ENCODE results near the gene EWSR1. TPM values are rescaled to one million over a fixed set of nuclear protein-coding genes. Genes with fewer than 3 reads are reported as not detected.

EWSR1 gene
- total and polyA plus RNA-seq, 2 of the 4 experiments (the other 2 are of a cell fraction), result 243 to 518 TPM

DNA sequence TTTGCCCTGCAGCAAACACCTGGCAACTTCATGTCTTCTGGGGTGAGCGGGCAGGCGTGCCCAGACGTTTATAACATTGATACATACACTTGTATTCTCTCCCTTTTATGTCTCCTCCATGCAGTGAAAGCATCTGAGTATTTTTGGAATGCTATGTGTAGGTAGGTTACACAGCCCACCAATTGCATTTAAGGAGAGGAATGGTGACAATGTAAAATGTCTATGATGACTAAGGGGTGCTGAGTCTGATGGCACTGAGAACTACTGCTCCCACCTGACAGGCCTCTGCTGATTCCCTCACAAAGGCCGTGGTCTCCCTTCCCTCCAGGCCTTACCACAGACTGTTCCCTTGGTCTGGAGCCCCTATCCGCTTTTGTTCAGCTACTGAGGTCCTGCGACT, 70.3 kb downstream of the EWSR1 start:
- in situ Hi-C loops (cut with MboI; ENCODE audit: low sequenced_read_pairs), result no loop called here
- H3K79me1 ChIP-seq (ENCODE audit: low read depth in 1 of 2, low read length in 2 of 2), result peaks cover 0 to 3% of the 10 kb centered on the region in 2 experiments; a peak in 1 of 4 replicates
- no peak overlapping the region for H3K56ac ChIP-seq (ENCODE audit: extremely low read depth, insufficient read depth, low read length)
- no peak overlapping the region for H2BK15ac ChIP-seq (ENCODE audit: low read depth, low read length)
- no peak for ATAC-seq (ENCODE audit: low read depth)
- no peaks in the 10 kb centered on the region for H3K9me3 ChIP-seq (ENCODE audit: control insufficient read depth, insufficient read depth, low read length)
- H3K27me3 ChIP-seq (ENCODE audit: control insufficient read depth, insufficient read depth, low read length), result no peaks in the 10 kb centered on the region
- no peak overlapping the region for H3K14ac ChIP-seq (replicated peaks; ENCODE audit: low read depth, low read length)
- no peak overlapping the region for H4K8ac ChIP-seq (ENCODE audit: low read depth in 2 of 2, low read length in 2 of 2)
- H3K4me1 ChIP-seq (ENCODE audit: control insufficient read depth, insufficient read depth, low read length), result no peaks in the 10 kb centered on the region
- H3K9ac ChIP-seq (ENCODE audit: low read depth, low read length), result no peak overlapping the region
- H4K5ac ChIP-seq (ENCODE audit: low read depth, low read length), result no peak overlapping the region
- H3K23ac ChIP-seq (ENCODE audit: low read depth, low read length), result no peak overlapping the region
- dilution Hi-C loops (cut with HindIII; ENCODE audit: low sequenced_read_pairs, unreplicated experiment), result no loop called here
- H3K4me3 ChIP-seq (ENCODE audit: insufficient read depth, low read depth, low read length), result no peak overlapping the region
- H3K36me3 ChIP-seq (ENCODE audit: control insufficient read depth, insufficient read depth, low read length), result peaks cover 55% of the 10 kb centered on the region
- H2BK120ac ChIP-seq (ENCODE audit: low read depth, low read length), result no peak overlapping the region
- 100% methylated on average over 1 of the region's 6 CpGs; no CpG with 5 or more reads in 1 of the 2 experiments for WGBS, 2 experiments (ENCODE audit: extremely low coverage in 2 of 2, insufficient read length in 1 of 2)
- POLR2A ChIA-PET (ENCODE audit: unreplicated experiment), result no interaction called here
- no peak overlapping the region for H2AK9ac ChIP-seq (replicated peaks; ENCODE audit: low read depth, low read length, poor library complexity)
- intact Hi-C loops (cut with micrococcal nuclease), result no loop called here
- no peak overlapping the region for H3K4ac ChIP-seq (ENCODE audit: low read depth, low read length)
- no peak overlapping the region for H2BK5ac ChIP-seq (ENCODE audit: low read depth, low read length, poor library complexity, severe bottlenecking)
- H4K20me1 ChIP-seq (ENCODE audit: insufficient read depth, low read length), result peaks cover 3% of the 10 kb centered on the region
- TF ChIP-seq SMC3 (IDR thresholded peaks at IDR 0.05; ENCODE audit: low read depth, low read length) (no peak), BHLHE40 (IDR thresholded peaks at IDR 0.05; ENCODE audit: low read depth, low read length) (no peak), RFX5 (IDR thresholded peaks at IDR 0.05; ENCODE audit: low read depth, low read length) (no peak), MAZ (IDR thresholded peaks at IDR 0.05; ENCODE audit: borderline replicate concordance, low read depth, low read length) (no peak)
- TF ChIP-seq, protein P1, sequence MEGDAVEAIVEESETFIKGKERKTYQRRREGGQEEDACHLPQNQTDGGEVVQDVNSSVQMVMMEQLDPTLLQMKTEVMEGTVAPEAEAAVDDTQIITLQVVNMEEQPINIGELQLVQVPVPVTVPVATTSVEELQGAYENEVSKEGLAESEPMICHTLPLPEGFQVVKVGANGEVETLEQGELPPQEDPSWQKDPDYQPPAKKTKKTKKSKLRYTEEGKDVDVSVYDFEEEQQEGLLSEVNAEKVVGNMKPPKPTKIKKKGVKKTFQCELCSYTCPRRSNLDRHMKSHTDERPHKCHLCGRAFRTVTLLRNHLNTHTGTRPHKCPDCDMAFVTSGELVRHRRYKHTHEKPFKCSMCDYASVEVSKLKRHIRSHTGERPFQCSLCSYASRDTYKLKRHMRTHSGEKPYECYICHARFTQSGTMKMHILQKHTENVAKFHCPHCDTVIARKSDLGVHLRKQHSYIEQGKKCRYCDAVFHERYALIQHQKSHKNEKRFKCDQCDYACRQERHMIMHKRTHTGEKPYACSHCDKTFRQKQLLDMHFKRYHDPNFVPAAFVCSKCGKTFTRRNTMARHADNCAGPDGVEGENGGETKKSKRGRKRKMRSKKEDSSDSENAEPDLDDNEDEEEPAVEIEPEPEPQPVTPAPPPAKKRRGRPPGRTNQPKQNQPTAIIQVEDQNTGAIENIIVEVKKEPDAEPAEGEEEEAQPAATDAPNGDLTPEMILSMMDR (conservative IDR thresholded peaks at IDR 0.05; ENCODE audit: low read depth, low read length), result no peak
- TF ChIP-seq, protein P2, sequence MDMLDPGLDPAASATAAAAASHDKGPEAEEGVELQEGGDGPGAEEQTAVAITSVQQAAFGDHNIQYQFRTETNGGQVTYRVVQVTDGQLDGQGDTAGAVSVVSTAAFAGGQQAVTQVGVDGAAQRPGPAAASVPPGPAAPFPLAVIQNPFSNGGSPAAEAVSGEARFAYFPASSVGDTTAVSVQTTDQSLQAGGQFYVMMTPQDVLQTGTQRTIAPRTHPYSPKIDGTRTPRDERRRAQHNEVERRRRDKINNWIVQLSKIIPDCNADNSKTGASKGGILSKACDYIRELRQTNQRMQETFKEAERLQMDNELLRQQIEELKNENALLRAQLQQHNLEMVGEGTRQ (IDR thresholded peaks at IDR 0.05; ENCODE audit: low read depth, low read length), result no peak
- TF ChIP-seq, protein P3, sequence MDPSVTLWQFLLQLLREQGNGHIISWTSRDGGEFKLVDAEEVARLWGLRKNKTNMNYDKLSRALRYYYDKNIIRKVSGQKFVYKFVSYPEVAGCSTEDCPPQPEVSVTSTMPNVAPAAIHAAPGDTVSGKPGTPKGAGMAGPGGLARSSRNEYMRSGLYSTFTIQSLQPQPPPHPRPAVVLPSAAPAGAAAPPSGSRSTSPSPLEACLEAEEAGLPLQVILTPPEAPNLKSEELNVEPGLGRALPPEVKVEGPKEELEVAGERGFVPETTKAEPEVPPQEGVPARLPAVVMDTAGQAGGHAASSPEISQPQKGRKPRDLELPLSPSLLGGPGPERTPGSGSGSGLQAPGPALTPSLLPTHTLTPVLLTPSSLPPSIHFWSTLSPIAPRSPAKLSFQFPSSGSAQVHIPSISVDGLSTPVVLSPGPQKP (IDR thresholded peaks at IDR 0.05; ENCODE audit: borderline replicate concordance, low read depth, low read length), result no peak
- no peak overlapping the region for H3K27ac ChIP-seq (ENCODE audit: insufficient read depth, low read length)
- DNase-seq, result no peak
- BruUV-seq (replicated peaks), result no TSS peak
- H2AFZ ChIP-seq (replicated peaks; ENCODE audit: low read length, poor library complexity), result no peak overlapping the region
- no peaks in the 10 kb centered on the region for H3K9me1 ChIP-seq (ENCODE audit: insufficient read depth, low read length)
- no peak overlapping the region for H3K18ac ChIP-seq (ENCODE audit: low read depth, low read length)
- H2BK20ac ChIP-seq (ENCODE audit: low read depth, low read length), result no peak overlapping the region
- CTCF ChIA-PET, result no interaction called here
- no peak overlapping the region for H2AK5ac ChIP-seq (ENCODE audit: low read depth, low read length)
- no peak overlapping the region for H3K4me2 ChIP-seq (ENCODE audit: low read depth, low read length)
- no peak overlapping the region for H4K91ac ChIP-seq (ENCODE audit: insufficient read depth, low read depth, low read length)

Data from IMR-90 (cell line).